BE2C (cell line): ENCODE results near the gene CCNG2.

Source experiments
- DNase-seq: peaks from one replicate; pipeline ENCODE4 v3.0.0-alpha.2; 2020
- H3K27me3 ChIP-seq: fragments of 250-450 bp; sonication (Bioruptor Pico); 2 replicates; pipeline ENCODE4 v1.5.1; 2020; ENCODE audit warnings: mild to moderate bottlenecking
- H3K36me3 ChIP-seq: fragments of 250-450 bp; sonication (Bioruptor Pico); 2 replicates; pipeline ENCODE4 v1.5.1; 2020; ENCODE audit warnings: mild to moderate bottlenecking
- H3K4me1 ChIP-seq: fragments of 250-450 bp; sonication (Bioruptor Pico); 2 replicates; pipeline ENCODE4 v1.5.1; 2020
- H3K4me3 ChIP-seq: 2 replicates; pipeline ENCODE4 v1.5.1; 2011; ENCODE audit warnings: low read depth, low read length
- H3K9me3 ChIP-seq: fragments of 250-450 bp; sonication (Bioruptor Pico); 2 replicates; pipeline ENCODE4 v1.5.1; 2020
- CTCF ChIP-seq: IDR thresholded peaks from 2 replicates; pipeline ENCODE4 v1.5.1; 2012; ENCODE audit warnings: mild to moderate bottlenecking, low read depth, low read length

The CCNG2 gene

GRCh38 chr4:77167866-77168265 lies 10.9 kb downstream of the CCNG2 start:
- Histone ChIP-seq H3K4me1 (peaks cover 9% of the 10 kb centered on the region; the same call in 1 of the 2 replicates), H3K4me3 (no peak overlapping the region), H3K9me3 (no peaks in the 10 kb centered on the region), H3K27me3 (no peaks in the 10 kb centered on the region), H3K36me3 (peaks cover 3% of the 10 kb centered on the region)
- DNase-seq = no peak
- TF ChIP-seq CTCF = no peak

- H3K36me3 ChIP-seq = no peaks in the 10 kb centered on the region
- H3K9me3 ChIP-seq = no peaks in the 10 kb centered on the region
- H3K27me3 ChIP-seq = no peaks in the 10 kb centered on the region
- H3K4me3 ChIP-seq = no peak overlapping the region
- no peak for DNase-seq
- peaks cover 9% of the 10 kb centered on the region; the same call in 1 of the 2 replicates for H3K4me1 ChIP-seq
- no peak for TF ChIP-seq CTCF
Observed at GRCh38 chr4:77169481-77169880, 12.5 kb downstream of the CCNG2 start.

DNA sequence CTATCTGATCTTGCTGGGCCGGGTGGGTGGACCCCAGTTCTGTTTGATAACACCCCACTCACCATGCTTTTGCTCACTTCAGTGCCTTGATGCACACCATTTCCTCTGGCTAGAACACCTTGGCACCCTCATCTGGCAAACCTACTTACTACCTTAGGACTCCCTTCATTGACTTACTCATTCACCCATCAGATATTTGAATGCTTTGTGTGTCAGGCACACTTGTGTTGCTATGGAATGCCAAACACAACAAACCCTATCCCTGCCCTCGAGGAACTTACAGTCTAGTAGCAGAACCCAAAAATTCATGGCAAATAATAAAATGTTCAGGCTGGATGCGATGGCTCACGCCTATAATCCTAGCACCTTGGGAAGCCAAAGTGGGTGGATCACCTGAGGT lies 13.9 kb downstream of the CCNG2 start:
- H3K4me3 ChIP-seq = no peak overlapping the region
- no peak for TF ChIP-seq CTCF
- no peaks in the 10 kb centered on the region for H3K36me3 ChIP-seq
- H3K27me3 ChIP-seq = no peaks in the 10 kb centered on the region
- H3K4me1 ChIP-seq = peaks cover 9% of the 10 kb centered on the region; the same call in 1 of the 2 replicates
- H3K9me3 ChIP-seq = no peaks in the 10 kb centered on the region
- no peak for DNase-seq

DNA sequence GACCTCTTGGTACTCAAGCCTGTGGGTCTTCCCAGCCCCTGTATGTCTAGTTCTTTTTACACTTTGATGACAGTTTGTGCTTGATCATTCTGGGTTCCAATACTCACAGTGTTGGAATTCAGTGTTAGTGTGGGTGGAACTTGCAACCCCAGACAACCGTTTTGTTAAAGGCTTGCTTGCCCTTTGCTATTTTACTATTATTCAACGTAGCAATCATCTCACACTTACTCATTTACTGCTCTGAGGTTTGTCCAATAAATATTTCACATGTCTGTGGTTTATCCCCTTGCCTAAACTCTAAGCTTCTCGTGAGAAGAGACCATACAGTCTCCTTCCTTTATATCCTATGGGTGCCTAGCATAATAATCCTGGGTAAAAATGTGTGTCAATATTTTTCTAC lies 15.3 kb downstream of the CCNG2 start:
- Histone ChIP-seq H3K27me3 (peaks cover 5% of the 10 kb centered on the region), H3K4me1 (peaks cover 9% of the 10 kb centered on the region; the same call in 1 of the 2 replicates), H3K4me3 (no peak overlapping the region), H3K36me3 (no peaks in the 10 kb centered on the region), H3K9me3 (no peaks in the 10 kb centered on the region)
- DNase-seq = no peak
- TF ChIP-seq CTCF = no peak

- TF ChIP-seq CTCF = no peak
- no peaks in the 10 kb centered on the region for H3K9me3 ChIP-seq
- peaks cover 6% of the 10 kb centered on the region; the same call in 1 of the 2 replicates for H3K4me1 ChIP-seq
- no peak overlapping the region for H3K4me3 ChIP-seq
- peaks cover 15% of the 10 kb centered on the region for H3K27me3 ChIP-seq
- H3K36me3 ChIP-seq = no peaks in the 10 kb centered on the region
- no peak for DNase-seq
Observed at GRCh38 chr4:77174426-77174825, 17.4 kb downstream of the CCNG2 start.

GRCh38 chr4:77175201-77175611 lies 18.2 kb downstream of the CCNG2 start:
- Histone ChIP-seq H3K4me3 (no peak overlapping the region), H3K9me3 (no peaks in the 10 kb centered on the region), H3K36me3 (no peaks in the 10 kb centered on the region), H3K27me3 (peaks cover 15% of the 10 kb centered on the region), H3K4me1 (no peaks in the 10 kb centered on the region)
- no peak for TF ChIP-seq CTCF
- no peak for DNase-seq
